Loucy (cell line): ENCODE data around the gene NAGPA.

ENCODE experiments used
- H2AFZ ChIP-seq: fragments of 200-600 bp; sonication (generic); 2 replicates; pipeline ENCODE4 v1.6.0; 2016; ENCODE audit warnings: antibody characterized with exemption, mild to moderate bottlenecking, low read length, moderate library complexity
- H3F3A ChIP-seq: fragments of 200-600 bp; 2 replicates; pipeline ENCODE4 v1.6.0; 2016; ENCODE audit warnings: antibody characterized with exemption, low read depth, mild to moderate bottlenecking
- H3K27me3 ChIP-seq: fragments of 200-600 bp; sonication (generic); 2 replicates; pipeline ENCODE4 v1.6.1; 2014; ENCODE audit warnings: low read length, mild to moderate bottlenecking; ENCODE audit not compliant: insufficient read depth, poor library complexity, severe bottlenecking
- H3K36me3 ChIP-seq: fragments of 200-600 bp; sonication (generic); 2 replicates; pipeline ENCODE4 v1.6.1; 2016; ENCODE audit warnings: low read length; ENCODE audit not compliant: insufficient read depth
- H3K4me1 ChIP-seq: fragments of 200-600 bp; sonication (generic); 2 replicates; pipeline ENCODE4 v1.5.1; 2014; ENCODE audit warnings: low read length, mild to moderate bottlenecking; ENCODE audit not compliant: insufficient read depth, poor library complexity, severe bottlenecking
- H3K4me2 ChIP-seq: fragments of 200-600 bp; sonication (generic); 2 replicates; pipeline ENCODE4 v1.6.0; 2014; ENCODE audit warnings: antibody characterized with exemption, low read length, low read depth, mild to moderate bottlenecking; ENCODE audit not compliant: poor library complexity, severe bottlenecking
- H3K4me3 ChIP-seq: fragments of 200-600 bp; sonication (generic); 2 replicates; pipeline ENCODE4 v1.5.1; 2014; ENCODE audit warnings: low read length, mild to moderate bottlenecking, mixed read lengths; ENCODE audit not compliant: poor library complexity, severe bottlenecking
- H3K79me2 ChIP-seq: fragments of 200-600 bp; sonication (generic); 2 replicates; pipeline ENCODE4 v1.6.1; 2014; ENCODE audit warnings: low read length; ENCODE audit not compliant: insufficient read depth
- H3K9ac ChIP-seq: fragments of 200-600 bp; sonication (generic); 2 replicates; pipeline ENCODE4 v1.6.0; 2014; ENCODE audit warnings: mild to moderate bottlenecking, low read depth, low read length, moderate library complexity; ENCODE audit not compliant: poor library complexity, severe bottlenecking
- H3K9me2 ChIP-seq: fragments of 200-600 bp; sonication (generic); replicated peaks from 2 replicates; pipeline ENCODE4 v1.6.1; 2016; ENCODE audit warnings: low read depth, low read length, mixed read lengths
- H3K9me3 ChIP-seq: fragments of 200-600 bp; sonication (generic); 2 replicates; pipeline ENCODE4 v1.6.1; 2014; ENCODE audit warnings: mild to moderate bottlenecking, antibody characterized with exemption, low read length, low read depth; ENCODE audit not compliant: insufficient read depth
- H4K20me1 ChIP-seq: fragments of 200-600 bp; sonication (generic); 2 replicates; pipeline ENCODE4 v1.6.0; 2014; ENCODE audit warnings: antibody characterized with exemption, low read length, mild to moderate bottlenecking; ENCODE audit not compliant: insufficient read depth, poor library complexity, severe bottlenecking
- EZH2phosphoT487 ChIP-seq: fragments of 200-600 bp; IDR thresholded peaks from 2 replicates; pipeline ENCODE4 v1.6.1; 2018; ENCODE audit warnings: antibody characterized with exemption, mild to moderate bottlenecking, moderate library complexity, borderline replicate concordance
- TF ChIP-seq, protein P1 (sequence below): fragments of 200-600 bp; sonication (generic); conservative IDR thresholded peaks from 2 replicates; pipeline ENCODE4 v1.5.1; 2014; ENCODE audit warnings: mild to moderate bottlenecking, antibody characterized with exemption, low read length

Gene NAGPA

DNA sequence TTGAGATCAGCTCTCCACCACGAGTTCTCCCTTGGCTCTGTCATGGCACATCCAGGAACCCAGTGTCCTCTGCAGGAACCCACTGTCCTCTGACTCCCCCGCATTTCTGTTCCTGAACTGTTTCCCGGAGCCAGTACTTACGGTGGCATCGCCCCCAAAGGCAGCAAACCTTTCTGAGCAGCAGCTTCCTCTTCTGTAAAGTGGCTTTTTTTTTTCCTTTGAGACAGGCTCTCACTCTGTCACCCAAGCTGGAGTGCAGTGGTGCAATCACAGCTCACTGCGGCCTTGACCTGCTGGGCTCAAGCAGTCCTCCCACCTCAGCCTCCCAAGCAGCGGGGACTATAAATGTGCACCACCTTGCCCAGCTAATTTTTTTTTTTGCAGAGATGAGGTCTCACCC lies 32.2 kb downstream of the NAGPA start:
- Histone ChIP-seq H4K20me1 (no peaks in the 10 kb centered on the region), H3K36me3 (no peaks in the 10 kb centered on the region), H3K79me2 (no peaks in the 10 kb centered on the region), H3K9me3 (no peaks in the 10 kb centered on the region), H2AFZ (no peak overlapping the region), H3K4me1 (no peaks in the 10 kb centered on the region), H3K9me2 (no peaks in the 10 kb centered on the region), H3F3A (no peaks in the 10 kb centered on the region), H3K4me2 (no peak overlapping the region), H3K27me3 (no peaks in the 10 kb centered on the region), H3K9ac (no peak overlapping the region), H3K4me3 (no peak overlapping the region)
- TF ChIP-seq EZH2phosphoT487: no peak
- TF ChIP-seq, protein P1, sequence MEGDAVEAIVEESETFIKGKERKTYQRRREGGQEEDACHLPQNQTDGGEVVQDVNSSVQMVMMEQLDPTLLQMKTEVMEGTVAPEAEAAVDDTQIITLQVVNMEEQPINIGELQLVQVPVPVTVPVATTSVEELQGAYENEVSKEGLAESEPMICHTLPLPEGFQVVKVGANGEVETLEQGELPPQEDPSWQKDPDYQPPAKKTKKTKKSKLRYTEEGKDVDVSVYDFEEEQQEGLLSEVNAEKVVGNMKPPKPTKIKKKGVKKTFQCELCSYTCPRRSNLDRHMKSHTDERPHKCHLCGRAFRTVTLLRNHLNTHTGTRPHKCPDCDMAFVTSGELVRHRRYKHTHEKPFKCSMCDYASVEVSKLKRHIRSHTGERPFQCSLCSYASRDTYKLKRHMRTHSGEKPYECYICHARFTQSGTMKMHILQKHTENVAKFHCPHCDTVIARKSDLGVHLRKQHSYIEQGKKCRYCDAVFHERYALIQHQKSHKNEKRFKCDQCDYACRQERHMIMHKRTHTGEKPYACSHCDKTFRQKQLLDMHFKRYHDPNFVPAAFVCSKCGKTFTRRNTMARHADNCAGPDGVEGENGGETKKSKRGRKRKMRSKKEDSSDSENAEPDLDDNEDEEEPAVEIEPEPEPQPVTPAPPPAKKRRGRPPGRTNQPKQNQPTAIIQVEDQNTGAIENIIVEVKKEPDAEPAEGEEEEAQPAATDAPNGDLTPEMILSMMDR: no peak

GRCh38 chr16:5000573-5001001 lies 33.1 kb downstream of the NAGPA start:
- Histone ChIP-seq H3K4me3 (no peak overlapping the region), H3K4me2 (no peak overlapping the region), H4K20me1 (no peaks in the 10 kb centered on the region)

GRCh38 chr16:4994719-4995434 lies 38.9 kb downstream of the NAGPA start:
- Histone ChIP-seq H2AFZ (no peak overlapping the region), H3K4me1 (no peaks in the 10 kb centered on the region), H3K9me2 (no peaks in the 10 kb centered on the region), H3K4me2 (no peak overlapping the region), H3K79me2 (no peaks in the 10 kb centered on the region), H3K9me3 (no peaks in the 10 kb centered on the region), H3F3A (no peaks in the 10 kb centered on the region), H3K9ac (no peak overlapping the region), H3K4me3 (no peak overlapping the region), H4K20me1 (no peaks in the 10 kb centered on the region), H3K36me3 (no peaks in the 10 kb centered on the region), H3K27me3 (no peaks in the 10 kb centered on the region)
- no peak for TF ChIP-seq EZH2phosphoT487
- TF ChIP-seq, protein P1: no peak

More at GRCh38 chr16:5000573-5001001, 33.1 kb downstream of the NAGPA start:
- no peaks in the 10 kb centered on the region for H3F3A ChIP-seq
- no peaks in the 10 kb centered on the region for H3K4me1 ChIP-seq
- no peaks in the 10 kb centered on the region for H3K79me2 ChIP-seq
- H3K9ac ChIP-seq: no peak overlapping the region
- H3K27me3 ChIP-seq: no peaks in the 10 kb centered on the region
- TF ChIP-seq, protein P1: no peak
- TF ChIP-seq EZH2phosphoT487: no peak
- no peak overlapping the region for H2AFZ ChIP-seq
- no peaks in the 10 kb centered on the region for H3K9me2 ChIP-seq
- no peaks in the 10 kb centered on the region for H3K36me3 ChIP-seq
- H3K9me3 ChIP-seq: no peaks in the 10 kb centered on the region
